HEK293 (cell line): ENCODE data around the gene CDCP1.

Source experiments
- CTCF ChIA-PET: fragments of 350-600 bp; formaldehyde crosslinking; extraction: SDS; loops from one replicate; lab custom pipeline; 2021; ENCODE audit warnings: antibody characterized with exemption; lab: Yijun Ruan, JAX
- POLR2A ChIA-PET: fragments of 300-600 bp; formaldehyde crosslinking; extraction: SDS; loops from one replicate; lab custom pipeline; 2020; ENCODE audit warnings: antibody characterized with exemption, inconsistent platforms; lab: Yijun Ruan, JAX
- H3K27ac ChIP-seq: fragments of 200-500 bp; sonication (Bioruptor generic); 2 replicates; pipeline ENCODE4 v1.5.1; 2014; ENCODE audit warnings: low read depth, low read length, control low read depth, inconsistent platforms; ENCODE audit errors: extremely low read depth
- H3K36me3 ChIP-seq, 2 experiments: fragments of 200-500 bp in 1 of 2; sonication (Bioruptor generic) in 1 of 2; 1 replicate in 1 of 2; 2 replicates in 1 of 2; pipeline ENCODE4 v1.5.1; 2014 to 2017; ENCODE audit warnings: inconsistent platforms in 2 of 2, low read length in 2 of 2; ENCODE audit not compliant: control insufficient read depth in 2 of 2, insufficient read depth in 1 of 2
- H3K4me1 ChIP-seq: fragments of 200-500 bp; sonication (Bioruptor generic); 2 replicates; pipeline ENCODE4 v1.5.1; 2014; ENCODE audit warnings: mild to moderate bottlenecking, low read length, inconsistent platforms; ENCODE audit not compliant: control insufficient read depth, insufficient read depth
- H3K4me3 ChIP-seq: 2 replicates; pipeline ENCODE4 v1.5.1; 2011; ENCODE audit warnings: low read depth, mild to moderate bottlenecking, control low read depth, low read length, moderate library complexity
- H3K9me3 ChIP-seq: fragments of 200-500 bp; sonication (Bioruptor generic); 2 replicates; pipeline ENCODE4 v1.5.1; 2014; ENCODE audit warnings: low read depth, low read length, inconsistent platforms; ENCODE audit not compliant: control insufficient read depth, insufficient read depth
- BCL11B ChIP-seq: fragments of 450-650 bp; formaldehyde crosslinking; IDR thresholded peaks from 2 replicates; pipeline ENCODE4 v1.5.1; 2016; ENCODE audit warnings: low read depth, missing biosample characterization, missing genetic modification characterization
- EGR2 ChIP-seq: fragments of 450-650 bp; formaldehyde crosslinking; IDR thresholded peaks from 2 replicates; pipeline ENCODE4 v1.5.1; 2016; ENCODE audit warnings: low read depth, missing biosample characterization, missing genetic modification characterization
- HOXC10 ChIP-seq: sonication (generic); formaldehyde crosslinking; IDR thresholded peaks from 2 replicates; pipeline ENCODE4 v1.8.1; 2023; ENCODE audit warnings: mild to moderate bottlenecking, missing genetic modification reagents
- KLF7 ChIP-seq: fragments of 450-650 bp; formaldehyde crosslinking; IDR thresholded peaks from 2 replicates; pipeline ENCODE4 v1.5.1; 2016; ENCODE audit warnings: missing biosample characterization, missing genetic modification characterization, borderline replicate concordance
- MEIS1 ChIP-seq: sonication (generic); formaldehyde crosslinking; IDR thresholded peaks from 2 replicates; pipeline ENCODE4 v1.8.1; 2022; ENCODE audit warnings: missing genetic modification reagents, mild to moderate bottlenecking, borderline replicate concordance
- TSHZ1 ChIP-seq: fragments of 450-650 bp; formaldehyde crosslinking; IDR thresholded peaks from 2 replicates; pipeline ENCODE4 v1.5.1; 2016; ENCODE audit warnings: missing biosample characterization, missing genetic modification characterization, borderline replicate concordance
- ZEB2 ChIP-seq: fragments of 450-650 bp; formaldehyde crosslinking; IDR thresholded peaks from 2 replicates; pipeline ENCODE4 v1.5.1; 2016; ENCODE audit warnings: missing biosample characterization, missing genetic modification characterization
- ZNF10 ChIP-seq: fragments of 450-650 bp; formaldehyde crosslinking; IDR thresholded peaks from 2 replicates; pipeline ENCODE4 v1.5.1; 2017; ENCODE audit warnings: missing biosample characterization, missing genetic modification characterization
- ZNF184 ChIP-seq: fragments of 450-650 bp; IDR thresholded peaks from 2 replicates; pipeline ENCODE4 v1.5.1; 2018; ENCODE audit warnings: missing biosample characterization, mild to moderate bottlenecking, missing genetic modification characterization
- ZNF433 ChIP-seq: fragments of 450-650 bp; formaldehyde crosslinking; IDR thresholded peaks from 2 replicates; pipeline ENCODE4 v1.5.1; 2016; ENCODE audit warnings: missing biosample characterization, missing genetic modification characterization, low read depth
- ZNF501 ChIP-seq: fragments of 450-650 bp; formaldehyde crosslinking; IDR thresholded peaks from 2 replicates; pipeline ENCODE4 v1.5.1; 2016; ENCODE audit warnings: missing biosample characterization, missing genetic modification characterization
- ZNF529 ChIP-seq: fragments of 450-650 bp; formaldehyde crosslinking; IDR thresholded peaks from 2 replicates; pipeline ENCODE4 v1.5.1; 2017; ENCODE audit warnings: missing genetic modification characterization, missing biosample characterization; ENCODE audit not compliant: insufficient replicate concordance
- ZNF548 ChIP-seq: fragments of 450-650 bp; formaldehyde crosslinking; IDR thresholded peaks from 2 replicates; pipeline ENCODE4 v1.5.1; 2016; ENCODE audit warnings: missing biosample characterization, missing genetic modification characterization
- ZNF580 ChIP-seq: fragments of 450-650 bp; formaldehyde crosslinking; IDR thresholded peaks from 2 replicates; pipeline ENCODE4 v1.5.1; 2016; ENCODE audit warnings: missing biosample characterization, missing genetic modification characterization
- ZNF610 ChIP-seq: fragments of 450-650 bp; formaldehyde crosslinking; IDR thresholded peaks from 2 replicates; pipeline ENCODE4 v1.5.1; 2016; ENCODE audit warnings: missing biosample characterization, missing genetic modification characterization, borderline replicate concordance
- ZNF621 ChIP-seq: fragments of 450-650 bp; formaldehyde crosslinking; IDR thresholded peaks from 2 replicates; pipeline ENCODE4 v1.5.1; 2017; ENCODE audit warnings: missing biosample characterization, missing genetic modification characterization
- ZNF777 ChIP-seq: fragments of 450-650 bp; formaldehyde crosslinking; IDR thresholded peaks from 2 replicates; pipeline ENCODE4 v1.5.1; 2017; ENCODE audit warnings: missing biosample characterization, missing genetic modification characterization, borderline replicate concordance
- TF ChIP-seq, protein P1 (sequence below): fragments of 450-650 bp; formaldehyde crosslinking; IDR thresholded peaks from 2 replicates; pipeline ENCODE4 v1.5.1; 2016; ENCODE audit warnings: missing biosample characterization, missing genetic modification characterization, low read depth
- TF ChIP-seq, protein P2 (sequence below): fragments of 450-650 bp; formaldehyde crosslinking; IDR thresholded peaks from 2 replicates; pipeline ENCODE4 v1.5.1; 2016; ENCODE audit warnings: missing biosample characterization, missing genetic modification characterization

The CDCP1 gene

GRCh38 chr3:45134758-45135521, 11.2 kb downstream of the CDCP1 start (continued):
- no peak for TF ChIP-seq ZNF184 (tag by site-specific recombination)

DNA sequence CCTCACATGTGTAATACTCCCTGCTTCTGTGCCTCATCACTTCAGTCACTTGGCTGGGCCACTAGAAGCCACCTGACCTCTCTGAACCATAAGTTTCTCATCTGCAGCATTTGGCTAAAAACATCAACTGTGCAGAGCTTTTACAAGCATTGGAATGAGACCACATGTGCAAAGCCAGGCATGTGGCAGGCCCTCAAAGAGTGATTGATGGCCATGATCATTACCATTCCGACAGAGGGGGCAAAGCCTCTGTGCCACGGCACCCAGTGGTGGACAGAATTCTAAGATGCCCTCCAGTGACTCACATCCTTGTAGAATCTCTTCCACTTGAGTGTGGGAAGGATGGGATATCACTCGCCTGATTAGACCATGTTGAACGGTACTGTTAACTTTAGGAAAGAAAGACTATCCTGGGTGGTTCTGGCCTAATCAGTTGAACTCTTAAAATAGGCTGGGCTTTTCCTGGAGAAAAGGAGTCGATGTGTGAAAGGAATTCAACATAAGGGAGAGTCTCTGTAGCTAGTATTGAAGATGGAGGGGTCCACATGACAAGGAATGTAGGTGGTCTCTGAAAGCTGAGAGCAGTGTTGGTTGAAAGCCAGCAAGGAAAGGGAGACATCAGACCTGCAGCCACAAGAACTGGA, 13.5 kb downstream of the CDCP1 start:
- Histone ChIP-seq H3K4me1 (no peaks in the 10 kb centered on the region), H3K4me3 (no peak overlapping the region), H3K36me3 (no peaks in the 10 kb centered on the region), H3K27ac (no peak overlapping the region), H3K9me3 (no peaks in the 10 kb centered on the region)
- TF ChIP-seq ZNF10 (peak; percentile 70; the same call in 1 of the 2 replicates), ZNF433 (no peak)
- POLR2A ChIA-PET: no interaction called here
- CTCF ChIA-PET: interaction anchor here (0.6 kb wide), 1 partner anchor 40 kb away, joined by 3 read pairs; no protein-coding TSS in a partner anchor

- Histone ChIP-seq H3K36me3 (no peaks in the 10 kb centered on the region), H3K9me3 (no peaks in the 10 kb centered on the region), H3K4me3 (no peak overlapping the region), H3K4me1 (no peaks in the 10 kb centered on the region), H3K27ac (no peak overlapping the region)
- POLR2A ChIA-PET: no interaction called here
- CTCF ChIA-PET: no interaction called here
- TF ChIP-seq, protein P1, sequence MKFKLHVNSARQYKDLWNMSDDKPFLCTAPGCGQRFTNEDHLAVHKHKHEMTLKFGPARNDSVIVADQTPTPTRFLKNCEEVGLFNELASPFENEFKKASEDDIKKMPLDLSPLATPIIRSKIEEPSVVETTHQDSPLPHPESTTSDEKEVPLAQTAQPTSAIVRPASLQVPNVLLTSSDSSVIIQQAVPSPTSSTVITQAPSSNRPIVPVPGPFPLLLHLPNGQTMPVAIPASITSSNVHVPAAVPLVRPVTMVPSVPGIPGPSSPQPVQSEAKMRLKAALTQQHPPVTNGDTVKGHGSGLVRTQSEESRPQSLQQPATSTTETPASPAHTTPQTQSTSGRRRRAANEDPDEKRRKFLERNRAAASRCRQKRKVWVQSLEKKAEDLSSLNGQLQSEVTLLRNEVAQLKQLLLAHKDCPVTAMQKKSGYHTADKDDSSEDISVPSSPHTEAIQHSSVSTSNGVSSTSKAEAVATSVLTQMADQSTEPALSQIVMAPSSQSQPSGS (tag by site-specific recombination): no peak
- no peak for TF ChIP-seq MEIS1 (CRISPR knock-in tag)
- no peak for TF ChIP-seq ZNF548
- TF ChIP-seq KLF7 (tag by site-specific recombination): no peak
- no peak for TF ChIP-seq BCL11B (tag by site-specific recombination)
- TF ChIP-seq ZNF580 (tag by site-specific recombination): no peak
- no peak for TF ChIP-seq ZNF610
- no peak for TF ChIP-seq ZNF501 (tag by site-specific recombination)
- no peak for TF ChIP-seq HOXC10 (CRISPR knock-in tag)
- no peak for TF ChIP-seq ZNF529 (tag by site-specific recombination)
- TF ChIP-seq ZNF777: no peak
- no peak for TF ChIP-seq EGR2 (tag by site-specific recombination)
- no peak for TF ChIP-seq TSHZ1 (tag by site-specific recombination)
- no peak for TF ChIP-seq ZNF621 (tag by site-specific recombination)
- no peak for TF ChIP-seq ZEB2
- TF ChIP-seq, protein P2, sequence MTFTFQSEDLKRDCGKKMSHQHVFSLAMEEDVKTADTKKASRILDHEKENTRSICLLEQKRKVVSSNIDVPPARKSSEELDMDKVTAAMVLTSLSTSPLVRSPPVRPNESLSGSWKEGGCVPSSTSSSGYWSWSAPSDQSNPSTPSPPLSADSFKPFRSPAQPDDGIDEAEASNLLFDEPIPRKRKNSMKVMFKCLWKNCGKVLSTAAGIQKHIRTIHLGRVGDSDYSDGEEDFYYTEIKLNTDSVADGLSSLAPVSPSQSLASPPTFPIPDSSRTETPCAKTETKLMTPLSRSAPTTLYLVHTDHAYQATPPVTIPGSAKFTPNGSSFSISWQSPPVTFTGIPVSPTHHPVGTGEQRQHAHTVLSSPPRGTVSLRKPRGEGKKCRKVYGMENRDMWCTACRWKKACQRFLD (tag by site-specific recombination): no peak
Measured at GRCh38 chr3:45131201-45131600, 15.0 kb downstream of the CDCP1 start.
